NCI-H526 (cell line): Measurements from ENCODE around the gene RPS6KA2.

ENCODE experiments used
- DNase-seq, 2 experiments: peaks; one replicate each; lab custom pipeline; 2025; lab: John Stamatoyannopoulos, UW

Gene RPS6KA2

GRCh38 chr6:166488076-166488685, 138.9 kb downstream of the RPS6KA2 start:
- DNase-seq = no peak

DNA sequence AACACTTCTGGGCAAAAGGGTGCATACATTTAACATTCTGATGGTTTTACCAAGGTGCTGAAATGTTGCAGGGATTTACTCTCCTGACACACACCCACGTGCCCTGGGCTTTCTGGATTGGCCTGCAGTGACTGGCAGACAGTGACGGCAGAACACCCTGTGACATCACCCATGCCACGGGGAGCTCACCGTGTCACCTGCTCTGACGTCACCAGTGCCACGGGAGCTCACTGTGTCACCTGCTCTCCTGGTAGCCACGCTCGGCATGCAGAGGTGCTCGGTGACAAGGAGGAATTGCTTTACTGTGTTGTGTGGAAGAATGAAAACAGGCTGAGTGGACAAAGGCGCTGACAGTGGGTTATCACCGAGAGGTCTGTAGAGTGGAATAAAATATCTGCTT, 139.9 kb downstream of the RPS6KA2 start:
- DNase-seq = no peak

DNA sequence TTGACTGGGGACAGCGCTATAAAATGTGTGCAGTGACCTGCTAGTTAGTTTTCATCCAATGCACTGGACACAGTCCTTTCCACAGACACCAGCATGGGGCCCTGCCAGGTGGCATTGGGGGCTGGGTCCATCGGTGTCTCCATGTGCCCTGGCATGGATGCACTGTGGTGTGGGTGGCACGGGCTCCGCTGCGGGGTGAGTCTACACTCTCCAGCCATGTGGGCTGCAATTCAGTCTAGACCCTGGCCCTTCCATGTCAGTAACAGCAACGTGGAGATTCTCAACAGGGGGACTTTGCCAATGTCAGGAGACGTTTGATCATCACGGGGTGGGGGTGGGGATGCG, 140.5 kb downstream of the RPS6KA2 start:
- DNase-seq = no peak

DNA sequence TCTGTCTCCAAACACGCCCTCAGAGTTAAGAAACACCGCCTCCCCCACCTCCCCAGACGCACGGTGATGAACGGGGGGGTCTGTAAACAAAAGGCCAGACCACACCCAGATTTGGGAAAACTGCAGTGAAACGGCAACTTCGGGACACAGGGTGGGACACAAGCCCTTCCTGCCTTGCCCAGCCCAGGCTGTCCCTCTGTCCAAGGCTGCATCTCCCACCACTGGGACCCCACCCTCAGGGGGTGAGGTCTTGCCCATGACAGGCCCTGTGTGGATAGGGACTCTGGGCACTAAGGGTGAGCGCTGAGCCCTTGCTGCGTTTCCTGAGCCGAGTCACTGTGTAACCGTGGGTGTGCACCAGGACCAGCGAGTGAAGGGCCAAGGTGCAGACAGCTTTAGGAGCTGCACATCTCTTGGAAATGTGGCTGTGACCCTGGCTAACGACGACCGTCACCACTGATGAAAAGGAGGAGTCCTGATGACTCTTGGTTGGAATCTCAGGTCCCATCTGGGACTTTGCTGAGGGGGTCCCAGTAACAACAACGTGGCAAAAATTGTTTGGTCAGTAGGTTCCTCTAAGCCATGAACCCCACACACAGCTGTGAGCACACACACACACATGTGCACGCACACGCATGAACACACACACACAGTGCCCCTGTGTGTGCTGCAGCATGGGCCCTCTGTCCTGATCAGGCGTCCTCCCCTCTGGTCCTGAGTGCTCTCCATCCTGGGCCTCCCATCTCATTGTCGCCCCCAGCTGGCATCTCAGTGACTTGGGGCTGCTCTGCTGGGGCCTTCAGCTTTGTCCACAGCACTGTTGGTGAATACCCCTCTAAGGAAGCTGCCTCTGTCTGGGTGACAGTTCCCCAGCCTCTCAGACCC, 141.2 kb downstream of the RPS6KA2 start:
- no peak for DNase-seq

DNA sequence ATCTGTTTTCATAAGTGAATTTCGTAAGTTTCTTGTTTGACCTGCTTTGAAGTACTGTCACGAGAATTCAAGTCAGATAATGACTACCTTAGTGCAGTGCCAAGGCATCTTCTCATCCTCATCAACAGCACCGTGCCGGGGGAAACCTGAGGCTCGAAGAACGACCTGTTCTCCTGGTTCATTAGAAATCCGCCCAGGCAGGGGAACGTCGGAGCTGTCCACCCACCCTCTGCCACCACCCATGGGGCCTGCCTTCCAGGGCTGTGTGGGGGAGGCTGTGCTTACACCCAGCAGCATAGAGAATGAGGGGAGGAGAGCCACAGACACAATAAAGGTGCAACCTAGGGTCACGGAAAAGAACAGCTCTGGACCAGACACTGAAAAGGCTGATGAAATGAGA, 142.2 kb downstream of the RPS6KA2 start:
- DNase-seq = no peak

DNA sequence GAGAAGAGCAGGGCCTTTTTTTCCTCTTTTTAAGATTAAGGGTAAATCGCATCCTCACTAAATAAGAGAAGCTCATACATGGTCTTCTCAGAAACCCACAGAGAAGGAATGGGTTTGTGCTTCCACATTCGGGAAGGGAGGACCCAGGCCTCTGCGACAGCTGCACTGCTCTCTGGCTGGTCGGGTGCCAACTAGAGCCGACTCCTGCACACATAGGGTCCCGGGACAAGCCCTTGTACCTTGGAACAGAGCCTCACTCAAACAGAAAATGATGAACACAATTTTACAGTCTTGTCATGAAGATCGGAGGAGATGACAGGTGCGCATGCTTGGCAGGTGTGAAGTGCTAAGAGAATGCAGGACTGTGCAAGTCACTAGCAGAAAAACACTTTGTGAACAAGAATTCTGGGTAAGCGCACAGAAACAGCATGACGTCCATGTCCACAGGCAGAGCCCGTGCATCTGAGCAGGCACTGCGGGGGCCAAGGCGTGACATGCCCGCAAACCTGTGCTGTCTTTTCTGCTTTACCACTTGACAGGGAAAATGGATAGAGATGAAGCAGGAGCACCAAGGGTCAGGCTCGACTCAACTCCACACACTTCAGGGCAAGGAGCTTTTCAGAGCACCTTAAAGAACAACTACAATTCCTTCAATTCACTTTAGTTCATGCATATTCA, 143.3 kb downstream of the RPS6KA2 start:
- no peak for DNase-seq

DNA sequence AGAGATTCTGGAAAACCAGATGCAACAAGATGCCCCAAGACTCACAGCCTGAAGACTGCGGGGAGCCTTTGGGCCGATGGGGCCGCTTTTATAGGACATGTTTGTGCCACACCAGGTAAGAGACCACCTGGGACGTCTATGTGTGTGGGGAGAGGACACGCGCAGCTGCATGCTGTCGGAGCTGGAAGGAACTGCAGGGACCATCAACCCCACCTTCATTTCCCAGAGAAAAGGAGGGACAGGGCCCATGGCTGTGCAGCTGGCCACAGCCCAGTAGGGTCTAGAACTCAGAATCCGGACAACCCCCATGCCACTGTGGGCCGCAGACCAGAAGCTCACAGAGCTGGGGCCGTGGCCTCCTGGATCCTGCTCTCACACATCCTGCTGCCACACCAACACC, 144.0 kb downstream of the RPS6KA2 start:
- no peak for DNase-seq

GRCh38 chr6:166478782-166479592, 148.1 kb downstream of the RPS6KA2 start:
- no peak for DNase-seq

DNA sequence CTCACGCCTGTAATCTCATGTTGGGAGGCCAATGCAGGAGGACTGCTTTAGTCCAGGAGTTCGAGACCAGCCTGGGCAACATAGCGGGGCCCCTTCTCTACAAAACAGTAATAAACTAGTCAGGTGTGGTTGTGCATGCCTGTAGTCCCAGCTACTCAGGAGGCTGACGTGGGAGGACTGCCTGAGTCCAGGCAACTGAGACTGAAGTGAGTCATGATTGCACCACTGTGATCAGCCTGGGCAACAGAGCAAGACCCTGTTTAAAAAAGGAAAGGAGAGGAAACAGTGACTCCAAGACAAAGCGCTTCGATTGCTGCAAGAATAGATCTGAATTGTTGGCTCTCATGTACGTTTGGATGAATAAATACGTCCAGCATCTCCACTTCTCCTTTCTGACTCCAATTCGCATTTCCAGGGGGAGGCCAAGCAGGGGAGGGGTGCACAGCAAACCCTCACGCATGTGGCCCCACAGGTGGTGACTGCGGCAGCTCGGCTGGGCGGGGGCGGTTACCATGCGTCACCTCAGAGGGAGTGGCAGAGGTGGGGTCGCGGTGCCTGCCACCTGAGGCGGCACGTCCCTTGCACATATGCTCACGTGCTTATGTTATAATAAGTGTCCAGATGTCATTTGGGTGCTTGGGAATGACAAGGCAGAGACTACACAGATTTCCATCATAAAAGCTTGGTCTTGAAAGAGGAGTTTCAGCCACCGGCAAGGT, 149.2 kb downstream of the RPS6KA2 start:
- DNase-seq = no peak

DNA sequence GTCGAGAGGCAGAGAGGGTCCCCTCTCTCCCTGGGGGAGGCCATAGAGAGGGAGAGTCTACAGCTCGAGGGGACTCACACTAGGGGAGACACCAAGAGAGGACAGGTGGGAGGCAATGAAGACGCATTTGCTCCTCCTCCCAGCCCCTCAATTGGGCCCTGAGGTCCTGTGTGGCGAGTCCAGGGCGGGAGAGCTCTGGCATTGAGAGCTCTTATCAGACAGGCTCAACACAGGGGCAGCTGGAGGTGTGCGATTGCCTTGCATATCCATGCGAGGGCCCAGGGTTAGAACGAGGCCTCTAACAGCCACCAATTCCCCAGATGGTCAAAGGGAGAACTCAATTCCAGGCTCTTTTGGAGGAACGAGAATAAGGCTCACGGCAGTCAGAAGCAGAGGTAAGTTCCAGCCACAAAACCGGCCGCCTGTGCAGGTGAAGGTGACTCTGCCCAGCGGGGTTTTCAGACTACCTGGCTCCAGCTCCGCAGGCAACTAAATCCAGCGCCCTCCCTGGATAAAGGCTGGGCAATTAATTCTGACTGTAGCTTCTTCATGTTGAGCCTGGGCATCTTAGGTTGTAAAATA, 150.3 kb downstream of the RPS6KA2 start:
- DNase-seq = no peak

DNA sequence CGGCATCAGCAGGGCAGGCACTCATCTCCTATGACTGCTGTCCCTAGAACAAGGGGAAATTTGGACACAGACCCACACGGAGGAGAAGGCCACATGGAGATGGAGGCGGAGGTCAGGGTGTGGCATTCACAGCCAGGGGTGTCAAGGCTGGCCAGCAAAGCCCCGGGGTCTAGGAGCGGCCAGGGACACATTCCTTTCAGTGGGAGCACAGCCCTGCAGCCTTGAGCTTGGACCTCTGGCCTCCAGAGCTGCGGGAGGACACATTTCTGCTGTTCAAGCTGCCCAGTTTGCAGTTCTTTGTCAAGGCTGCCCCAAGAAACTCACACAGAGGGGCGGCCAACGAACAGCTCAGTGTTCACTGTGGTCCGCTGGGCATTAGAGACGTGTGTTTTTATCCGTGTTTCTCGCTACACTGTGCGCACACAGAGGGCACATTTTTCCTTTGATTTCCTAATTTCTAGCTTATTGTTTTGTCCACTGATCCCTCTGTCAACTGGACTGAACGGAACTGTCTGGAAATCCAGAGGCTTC, 150.9 kb downstream of the RPS6KA2 start:
- DNase-seq = no peak

DNA sequence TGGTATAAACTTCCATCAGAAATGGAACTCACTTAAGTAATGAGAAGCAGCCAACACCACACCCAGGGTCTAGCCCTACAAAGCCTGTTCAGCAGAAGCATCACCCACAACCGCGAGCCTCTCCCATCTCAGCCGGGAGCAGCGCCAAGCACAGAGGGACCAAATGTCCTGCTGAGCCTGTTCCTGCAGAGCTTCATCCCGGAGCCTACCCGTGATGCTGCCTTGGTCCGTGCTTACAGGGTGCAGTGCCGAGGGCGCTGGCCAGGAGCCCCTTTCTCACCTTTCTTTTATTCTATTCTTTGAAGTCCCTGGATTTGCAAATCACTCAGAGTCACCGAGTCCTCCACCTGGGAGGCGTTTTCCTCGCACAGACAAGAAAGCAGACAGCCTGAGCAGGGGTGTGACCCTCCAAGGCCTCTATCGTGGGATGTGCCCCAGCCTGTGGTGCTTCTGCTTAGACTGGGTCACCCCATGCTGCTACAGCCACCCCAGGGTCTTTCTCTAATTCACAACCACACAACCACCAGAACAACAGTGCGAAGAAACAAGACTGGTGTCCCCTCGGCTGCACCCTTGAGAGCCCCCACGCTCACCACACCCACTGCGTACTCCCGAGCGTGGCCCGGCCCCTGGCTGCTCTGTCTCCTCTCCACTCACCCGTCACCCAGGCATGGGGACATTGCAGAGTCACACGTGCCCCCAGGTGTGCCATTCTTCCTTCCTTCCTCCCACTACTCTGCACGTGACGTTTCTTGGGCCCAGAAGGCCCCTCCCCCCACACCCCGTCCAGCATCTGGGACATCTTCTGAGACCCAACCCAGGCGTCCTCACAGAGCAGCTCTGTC, 152.1 kb downstream of the RPS6KA2 start:
- no peak for DNase-seq

DNA sequence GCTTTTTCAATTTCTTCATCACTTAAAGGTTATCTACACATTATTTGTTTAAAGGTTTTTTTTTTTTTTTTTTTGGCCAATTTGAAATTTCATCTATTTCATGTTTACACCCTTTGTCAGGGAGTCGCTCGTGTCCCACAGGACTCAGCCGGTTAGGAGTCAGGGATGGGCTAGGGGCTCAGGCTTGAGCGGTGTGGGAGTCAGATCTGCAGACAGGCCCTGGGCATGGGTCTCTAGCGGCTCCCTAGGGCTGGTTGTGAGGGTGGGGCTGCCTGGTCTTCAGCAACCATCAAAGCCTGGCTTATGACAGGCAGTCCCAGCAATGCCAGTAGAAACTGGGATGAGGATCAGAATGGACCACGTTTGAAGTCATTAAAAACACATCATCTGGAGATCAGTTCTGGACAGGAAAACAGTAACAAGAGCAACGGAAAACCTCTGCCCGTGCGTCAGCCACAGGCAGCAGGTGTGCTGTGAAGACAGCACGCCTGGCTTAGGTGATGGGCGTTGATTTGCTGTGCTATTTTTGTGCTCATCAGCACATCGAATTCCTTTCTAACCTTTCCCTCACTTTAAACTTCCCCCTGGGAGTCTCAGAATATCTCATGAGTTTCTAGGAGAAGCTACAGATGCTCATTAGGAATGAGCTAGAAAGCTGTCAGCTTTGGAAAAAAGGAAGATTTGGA, 153.0 kb downstream of the RPS6KA2 start:
- DNase-seq = no peak

DNA sequence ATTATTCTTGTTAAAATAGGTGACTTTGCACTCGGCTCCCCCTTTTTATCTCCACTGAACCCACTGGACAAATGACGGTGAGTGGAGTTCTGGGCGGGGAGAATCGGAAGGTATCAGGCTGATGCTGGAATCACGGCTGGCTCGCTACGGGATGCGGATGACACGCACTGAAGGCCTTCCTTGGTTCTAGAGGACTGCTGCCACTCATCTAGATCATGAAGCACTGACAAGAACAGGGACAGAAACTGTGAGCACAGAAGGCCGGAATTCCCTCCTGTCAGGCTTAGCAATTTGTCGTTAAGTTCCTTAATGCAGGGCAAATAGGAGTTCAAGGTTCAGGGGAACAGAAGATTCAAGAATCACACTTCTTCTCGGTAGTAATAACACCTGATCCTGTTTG, 154.4 kb downstream of the RPS6KA2 start:
- DNase-seq = no peak

GRCh38 chr6:166471797-166472260, 155.2 kb downstream of the RPS6KA2 start:
- no peak for DNase-seq

DNA sequence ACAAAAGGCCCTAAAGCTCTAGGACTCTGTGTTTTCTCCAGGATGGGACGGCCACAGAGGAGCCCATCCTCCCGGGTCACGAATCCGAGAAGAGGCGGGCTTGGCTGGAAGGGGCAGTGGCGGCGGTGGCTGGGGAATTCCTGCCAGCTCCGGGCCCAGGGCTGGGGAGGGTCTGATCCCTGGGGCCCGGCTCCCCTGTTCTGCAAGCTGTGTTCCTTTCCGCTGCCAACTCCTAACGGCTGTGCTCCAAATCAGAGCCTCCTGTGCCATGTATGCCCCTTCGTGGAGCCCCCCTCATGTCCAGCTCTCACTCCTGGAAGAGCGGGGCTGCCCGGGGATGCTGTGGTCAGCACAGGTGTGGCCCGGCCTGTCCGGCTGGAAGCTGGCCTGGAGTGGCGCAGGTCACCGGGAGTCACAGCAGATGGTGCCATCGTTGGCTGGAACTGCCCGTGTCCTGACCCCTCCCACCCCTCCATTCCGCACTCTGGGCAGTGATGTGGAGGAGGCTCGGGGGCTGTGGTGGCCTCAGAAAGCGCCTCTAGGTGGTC, 156.1 kb downstream of the RPS6KA2 start:
- DNase-seq = no peak

GRCh38 chr6:166470029-166470862, 156.8 kb downstream of the RPS6KA2 start:
- no peak for DNase-seq

DNA sequence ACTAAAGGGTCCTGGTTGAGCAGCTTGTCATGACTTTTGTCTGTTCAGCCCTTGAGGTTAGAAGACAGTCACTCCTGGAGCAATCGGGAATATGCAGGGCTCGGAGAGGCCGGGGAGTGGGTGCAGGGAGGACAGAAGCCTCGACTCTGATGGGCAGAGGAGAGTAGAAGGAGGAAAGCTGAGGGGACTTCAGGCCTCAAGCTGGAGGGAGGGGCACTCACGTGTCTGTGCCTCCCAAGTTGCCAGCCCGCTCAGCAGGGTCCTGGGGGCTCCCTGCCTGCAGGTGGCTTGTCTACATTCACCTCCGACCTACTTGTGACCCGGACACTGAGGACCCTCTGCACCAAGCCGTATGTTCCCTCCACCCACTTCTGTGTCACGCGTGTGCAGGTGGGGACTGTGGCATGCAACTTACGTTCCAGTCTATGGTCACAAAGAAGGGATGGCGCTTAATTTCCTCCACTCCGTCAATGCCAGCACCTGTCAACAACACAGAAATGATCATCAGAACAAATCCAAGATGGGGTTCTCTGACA, 157.6 kb downstream of the RPS6KA2 start:
- DNase-seq = no peak
